ENCODE data around the gene NDOR1.

DNA sequence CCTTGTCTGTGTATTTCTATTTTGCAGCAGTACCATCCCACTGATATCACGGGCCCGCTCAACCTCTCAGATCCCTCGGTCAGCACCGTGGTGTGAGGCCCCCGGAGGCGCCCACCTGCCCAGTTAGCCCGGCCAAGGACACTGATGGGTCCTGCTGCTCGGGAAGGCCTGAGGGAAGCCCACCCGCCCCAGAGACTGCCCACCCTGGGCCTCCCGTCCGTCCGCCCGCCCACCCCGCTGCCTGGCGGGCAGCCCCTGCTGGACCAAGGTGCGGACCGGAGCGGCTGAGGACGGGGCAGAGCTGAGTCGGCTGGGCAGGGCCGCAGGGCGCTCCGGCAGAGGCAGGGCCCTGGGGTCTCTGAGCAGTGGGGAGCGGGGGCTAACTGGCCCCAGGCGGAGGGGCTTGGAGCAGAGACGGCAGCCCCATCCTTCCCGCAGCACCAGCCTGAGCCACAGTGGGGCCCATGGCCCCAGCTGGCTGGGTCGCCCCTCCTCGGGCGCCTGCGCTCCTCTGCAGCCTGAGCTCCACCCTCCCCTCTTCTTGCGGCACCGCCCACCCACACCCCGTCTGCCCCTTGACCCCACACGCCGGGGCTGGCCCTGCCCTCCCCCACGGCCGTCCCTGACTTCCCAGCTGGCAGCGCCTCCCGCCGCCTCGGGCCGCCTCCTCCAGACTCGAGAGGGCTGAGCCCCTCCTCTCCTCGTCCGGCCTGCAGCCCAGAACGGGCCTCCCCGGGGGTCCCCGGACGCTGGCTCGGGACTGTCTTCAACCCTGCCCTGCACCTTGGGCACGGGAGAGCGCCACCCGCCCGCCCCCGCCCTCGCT is 37.5 kb upstream of the NDOR1 start:
- TF ChIP-seq, protein P1, sequence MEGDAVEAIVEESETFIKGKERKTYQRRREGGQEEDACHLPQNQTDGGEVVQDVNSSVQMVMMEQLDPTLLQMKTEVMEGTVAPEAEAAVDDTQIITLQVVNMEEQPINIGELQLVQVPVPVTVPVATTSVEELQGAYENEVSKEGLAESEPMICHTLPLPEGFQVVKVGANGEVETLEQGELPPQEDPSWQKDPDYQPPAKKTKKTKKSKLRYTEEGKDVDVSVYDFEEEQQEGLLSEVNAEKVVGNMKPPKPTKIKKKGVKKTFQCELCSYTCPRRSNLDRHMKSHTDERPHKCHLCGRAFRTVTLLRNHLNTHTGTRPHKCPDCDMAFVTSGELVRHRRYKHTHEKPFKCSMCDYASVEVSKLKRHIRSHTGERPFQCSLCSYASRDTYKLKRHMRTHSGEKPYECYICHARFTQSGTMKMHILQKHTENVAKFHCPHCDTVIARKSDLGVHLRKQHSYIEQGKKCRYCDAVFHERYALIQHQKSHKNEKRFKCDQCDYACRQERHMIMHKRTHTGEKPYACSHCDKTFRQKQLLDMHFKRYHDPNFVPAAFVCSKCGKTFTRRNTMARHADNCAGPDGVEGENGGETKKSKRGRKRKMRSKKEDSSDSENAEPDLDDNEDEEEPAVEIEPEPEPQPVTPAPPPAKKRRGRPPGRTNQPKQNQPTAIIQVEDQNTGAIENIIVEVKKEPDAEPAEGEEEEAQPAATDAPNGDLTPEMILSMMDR (conservative IDR thresholded peaks at IDR 0.05 in 1 of 2, IDR thresholded peaks at IDR 0.05 in 1 of 2; ENCODE audit: extremely low read depth in 1 of 2, insufficient read depth in 1 of 2, low read depth in 1 of 2, low read length in 2 of 2), result no peak
- TF ChIP-seq EZH2 (IDR thresholded peaks at IDR 0.05; ENCODE audit: borderline replicate concordance, low read length), result no peak
